ENCODE measurements around the gene C2orf76. TPM values are rescaled to one million over a fixed set of nuclear protein-coding genes. Genes with fewer than 3 reads are reported as not detected.

C2orf76 gene
- total and polyA plus RNA-seq, 2 experiments from 2014 or later: 3.0 to 26.2 TPM

DNA sequence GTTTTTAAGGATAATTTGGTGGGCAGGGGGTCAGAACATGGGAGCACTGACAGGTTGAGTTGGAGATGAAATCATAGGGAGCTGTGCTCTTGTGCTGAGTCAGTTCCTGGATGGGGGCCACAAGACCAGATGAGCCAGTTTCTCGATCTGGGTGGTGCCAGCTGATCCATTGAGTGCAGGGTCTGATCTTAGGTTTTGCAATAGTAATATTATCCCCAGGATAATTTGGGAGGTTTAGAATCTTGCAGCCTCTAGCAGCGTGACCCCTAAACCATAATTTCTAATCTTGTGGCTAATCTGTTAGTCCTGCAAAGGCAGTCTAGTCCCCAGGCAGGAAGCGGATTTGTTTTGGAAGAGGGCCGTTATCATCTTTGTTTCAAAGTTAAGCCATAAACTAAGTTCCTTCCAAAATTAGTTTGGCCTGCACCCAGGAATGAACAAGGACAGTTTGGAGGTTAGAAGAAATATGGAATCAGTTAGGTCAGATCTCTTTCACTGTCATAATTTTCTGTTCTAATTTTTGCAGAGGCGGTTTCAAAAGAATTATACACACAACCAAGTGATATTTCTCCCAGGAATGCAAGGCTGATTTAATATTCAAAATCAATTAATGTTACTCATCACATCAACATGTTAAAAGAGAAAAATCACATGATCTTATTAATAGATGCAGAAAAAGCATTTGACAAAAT lies 23.1 kb upstream of the C2orf76 start:
- no peaks in the 10 kb centered on the region for H3K27me3 ChIP-seq (replicated peaks; ENCODE audit: insufficient read depth)
- peak; percentile 76 for DNase-seq
- in situ Hi-C loops (cut with MboI): no loop called here

DNA sequence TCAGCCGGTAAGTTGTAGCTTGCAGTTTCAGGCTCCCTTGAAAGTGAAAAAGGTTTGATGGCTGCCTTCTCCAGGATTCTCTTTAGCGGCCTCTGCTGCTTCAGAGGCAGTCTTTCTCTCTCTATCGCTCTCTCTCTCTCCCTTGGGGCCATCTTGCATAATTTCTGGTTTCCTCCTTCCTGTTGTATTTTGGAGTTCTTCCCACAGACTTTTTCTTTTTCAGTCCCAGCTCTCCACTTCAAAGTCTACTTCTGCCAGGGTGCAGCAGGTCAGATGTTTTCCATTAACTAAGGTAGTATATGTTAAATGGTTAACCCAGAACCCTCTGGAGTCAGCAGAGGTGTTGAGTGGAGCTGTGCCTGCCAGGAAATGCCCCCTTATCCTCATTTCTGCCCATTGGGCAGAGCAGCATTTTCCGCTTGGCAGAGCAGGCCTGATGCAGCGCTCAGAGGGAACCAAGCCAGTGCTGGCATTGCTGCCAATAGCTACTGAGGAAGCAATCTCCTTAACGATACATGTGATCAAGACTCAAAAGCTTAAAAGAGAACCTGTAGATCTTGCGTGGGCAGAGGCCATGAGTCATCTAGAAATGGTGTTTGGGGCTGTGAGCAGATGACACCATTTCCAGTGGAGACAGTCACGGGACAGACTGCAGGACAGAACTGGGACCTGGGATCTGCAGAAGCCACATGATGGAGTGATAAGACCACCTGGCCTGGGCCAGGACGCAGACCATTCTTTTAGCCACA lies 20.9 kb upstream of the C2orf76 start:
- H4K20me1 ChIP-seq (ENCODE audit: insufficient read depth): no peaks in the 10 kb centered on the region
- no peaks in the 10 kb centered on the region for H3K9me3 ChIP-seq (ENCODE audit: low read depth)
- in situ Hi-C loops (cut with MboI): no loop called here
- H3K36me3 ChIP-seq (ENCODE audit: low read depth): no peaks in the 10 kb centered on the region
- peak; percentile 87 for DNase-seq
- H2AFZ ChIP-seq: peak overlapping the region; percentile 29; the same call in 1 of the 2 replicates
- no peaks in the 10 kb centered on the region for H3K79me2 ChIP-seq (ENCODE audit: insufficient read depth)
- peak overlapping the region; percentile 62 for H3K27ac ChIP-seq
- peaks cover 37% of the 10 kb centered on the region for H3F3A ChIP-seq (ENCODE audit: insufficient read depth)
- H3K27me3 ChIP-seq (replicated peaks; ENCODE audit: insufficient read depth): no peaks in the 10 kb centered on the region
- H3K4me1 ChIP-seq (ENCODE audit: insufficient read depth): peaks cover 26% of the 10 kb centered on the region
- H3K4me2 ChIP-seq (ENCODE audit: unreplicated experiment): peak overlapping the region; percentile 54
- WGBS, 2 experiments (ENCODE audit: low coverage in 1 of 2, low lambda C conversion rate in 2 of 2, missing lambda C conversion rate in 2 of 2): 43% methylated on average over 9 of the region's 9 CpGs
- H3K4me3 ChIP-seq: peak overlapping the region; percentile 19; the same call in 1 of the 2 replicates
- H3K9me2 ChIP-seq (ENCODE audit: insufficient read depth): no peaks in the 10 kb centered on the region
- TF ChIP-seq EZH2phosphoT487 (IDR thresholded peaks at IDR 0.05; ENCODE audit: insufficient read depth, low read depth) (no peak), EZH2 (IDR thresholded peaks at IDR 0.05; ENCODE audit: insufficient read depth, poor library complexity, severe bottlenecking) (no peak)
- H3K9ac ChIP-seq: no peak overlapping the region

More for the DNA sequence above, 23.1 kb upstream of the C2orf76 start:
- Histone ChIP-seq H3K9ac (no peak overlapping the region), H3K9me2 (ENCODE audit: insufficient read depth) (no peaks in the 10 kb centered on the region), H3K79me2 (ENCODE audit: insufficient read depth) (no peaks in the 10 kb centered on the region), H2AFZ (no peak overlapping the region; the same call in 1 of the 2 replicates), H3K4me1 (ENCODE audit: insufficient read depth) (peaks cover 26% of the 10 kb centered on the region), H3K36me3 (ENCODE audit: low read depth) (no peaks in the 10 kb centered on the region), H3K4me3 (peak overlapping the region; percentile 37), H3K9me3 (ENCODE audit: low read depth) (no peaks in the 10 kb centered on the region), H3K27ac (0 out of 2 replicates have a peak overlapping the region, but pooled peaks have one; percentile 1), H3F3A (ENCODE audit: insufficient read depth) (peaks cover 37% of the 10 kb centered on the region), H4K20me1 (ENCODE audit: insufficient read depth) (no peaks in the 10 kb centered on the region), H3K4me2 (ENCODE audit: unreplicated experiment) (peak overlapping the region; percentile 53)
- TF ChIP-seq EZH2 (IDR thresholded peaks at IDR 0.05; ENCODE audit: insufficient read depth, poor library complexity, severe bottlenecking) (no peak), EZH2phosphoT487 (IDR thresholded peaks at IDR 0.05; ENCODE audit: insufficient read depth, low read depth) (no peak)
- 1 to 2% methylated on average over 5 of the region's 5 CpGs for WGBS, 2 experiments (ENCODE audit: low coverage in 1 of 2, low lambda C conversion rate in 2 of 2, missing lambda C conversion rate in 2 of 2)

GRCh38 chr2:119385466-119385865 lies 18.8 kb upstream of the C2orf76 start:
- no peak overlapping the region for H3K27ac ChIP-seq
- WGBS, 2 experiments (ENCODE audit: low coverage in 1 of 2, low lambda C conversion rate in 2 of 2, missing lambda C conversion rate in 2 of 2): 50 to 52% methylated on average over 3 of the region's 3 CpGs
- no peak for DNase-seq
- no peaks in the 10 kb centered on the region for H3K9me3 ChIP-seq (ENCODE audit: low read depth)
- H3K79me2 ChIP-seq (ENCODE audit: insufficient read depth): no peaks in the 10 kb centered on the region
- H4K20me1 ChIP-seq (ENCODE audit: insufficient read depth): no peaks in the 10 kb centered on the region
- TF ChIP-seq EZH2phosphoT487 (IDR thresholded peaks at IDR 0.05; ENCODE audit: insufficient read depth, low read depth): no peak
- TF ChIP-seq EZH2 (IDR thresholded peaks at IDR 0.05; ENCODE audit: insufficient read depth, poor library complexity, severe bottlenecking): no peak
- no peaks in the 10 kb centered on the region for H3K36me3 ChIP-seq (ENCODE audit: low read depth)
- H3K9ac ChIP-seq: no peak overlapping the region
- no peak overlapping the region for H3K4me3 ChIP-seq
- H3F3A ChIP-seq (ENCODE audit: insufficient read depth): peaks cover 33% of the 10 kb centered on the region
- no peak overlapping the region for H3K4me2 ChIP-seq (ENCODE audit: unreplicated experiment)
- peaks cover 26% of the 10 kb centered on the region for H3K4me1 ChIP-seq (ENCODE audit: insufficient read depth)
- in situ Hi-C loops (cut with MboI): no loop called here
- H3K9me2 ChIP-seq (ENCODE audit: insufficient read depth): no peaks in the 10 kb centered on the region
- no peak overlapping the region for H2AFZ ChIP-seq
- H3K27me3 ChIP-seq (replicated peaks; ENCODE audit: insufficient read depth): no peaks in the 10 kb centered on the region

DNA sequence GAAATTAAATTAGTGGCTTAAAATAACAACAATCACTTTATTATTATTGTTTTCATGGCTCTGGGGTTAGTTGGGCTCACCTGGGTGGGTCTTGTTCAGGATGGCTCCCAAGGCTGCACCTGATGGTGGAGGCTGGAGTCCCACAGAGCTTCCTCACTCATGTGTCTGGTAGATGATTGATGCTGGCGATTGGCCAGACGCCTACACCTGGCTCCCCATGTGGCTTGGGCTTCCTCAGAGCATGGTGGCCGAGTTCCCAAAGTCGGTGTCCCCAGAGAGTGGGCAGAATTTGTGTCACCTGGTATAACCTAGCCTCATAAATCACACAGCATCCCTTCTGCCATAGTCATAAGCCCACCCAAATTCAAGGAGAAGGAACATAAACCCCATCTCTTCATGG lies 18.3 kb upstream of the C2orf76 start:
- no peaks in the 10 kb centered on the region for H3K36me3 ChIP-seq (ENCODE audit: low read depth)
- H3K27me3 ChIP-seq (replicated peaks; ENCODE audit: insufficient read depth): no peaks in the 10 kb centered on the region
- H3K9ac ChIP-seq: no peak overlapping the region
- no peaks in the 10 kb centered on the region for H4K20me1 ChIP-seq (ENCODE audit: insufficient read depth)
- H3K4me3 ChIP-seq: no peak overlapping the region
- no peak for TF ChIP-seq EZH2phosphoT487 (IDR thresholded peaks at IDR 0.05; ENCODE audit: insufficient read depth, low read depth)
- TF ChIP-seq EZH2 (IDR thresholded peaks at IDR 0.05; ENCODE audit: insufficient read depth, poor library complexity, severe bottlenecking): no peak
- DNase-seq: no peak
- H3K9me3 ChIP-seq (ENCODE audit: low read depth): no peaks in the 10 kb centered on the region
- no peak overlapping the region for H2AFZ ChIP-seq
- 38 to 52% methylated on average over 4 of the region's 4 CpGs for WGBS, 2 experiments (ENCODE audit: low coverage in 1 of 2, low lambda C conversion rate in 2 of 2, missing lambda C conversion rate in 2 of 2)
- peaks cover 30% of the 10 kb centered on the region for H3F3A ChIP-seq (ENCODE audit: insufficient read depth)
- no peak overlapping the region for H3K27ac ChIP-seq
- in situ Hi-C loops (cut with MboI): no loop called here
- no peaks in the 10 kb centered on the region for H3K79me2 ChIP-seq (ENCODE audit: insufficient read depth)
- H3K4me1 ChIP-seq (ENCODE audit: insufficient read depth): peaks cover 22% of the 10 kb centered on the region
- H3K9me2 ChIP-seq (ENCODE audit: insufficient read depth): no peaks in the 10 kb centered on the region
- no peak overlapping the region for H3K4me2 ChIP-seq (ENCODE audit: unreplicated experiment)
